Smooth muscle cell of bladder (primary cell): ENCODE data around the gene EGFL7. TPM values are rescaled to one million over a fixed set of nuclear protein-coding genes. Genes with fewer than 3 reads are reported as not detected.

Experiments used
- total RNA-seq: library from RNA; depleted of rRNA; stranded (reverse); fragments of >200 nt; gene quantifications from 2 replicates; pipeline ENCODE4 v1.2.3, GENCODE V29; 2014

Gene EGFL7
- total RNA-seq: 10.5 and 15.6 TPM in 2 replicates

GRCh38 chr9:136662656-136663581, at the start of gene EGFL7:
EGFL7 (plus strand) TSS chr9:136662916; CDS start chr9:136668283, 5,367 bp downstream.

GRCh38 chr9:136686794-136687711, 24.3 kb downstream of the EGFL7 start, which contains the start of gene AGPAT2:
AGPAT2 (minus strand) TSS chr9:136687457; CDS start chr9:136687357, 100 bp downstream.

GRCh38 chr9:136711751-136712689, 49.3 kb downstream of the EGFL7 start, which contains the start of gene DIPK1B:
DIPK1B (plus strand) TSS chr9:136712572; CDS start chr9:136712666, 94 bp downstream.

Other genes starting within 250 kb of the EGFL7 start
- gene INPP5E, start 223.1 kb upstream of the EGFL7 start, total RNA-seq: 4.1 and 4.5 TPM in 2 replicates
- 12.7 and 18.7 TPM in 2 replicates for gene SEC16A, start 179.9 kb upstream of the EGFL7 start, total RNA-seq
- 13.5 and 17.4 TPM in 2 replicates for gene NOTCH1, start 116.9 kb upstream of the EGFL7 start, total RNA-seq
- 42.0 and 46.8 TPM in 2 replicates for gene AGPAT2, start 24.5 kb downstream of the EGFL7 start, total RNA-seq
- gene DIPK1B, start 49.7 kb downstream of the EGFL7 start, total RNA-seq: 1.00 and 1.0 TPM in 2 replicates
- gene LCN10, start 80.0 kb downstream of the EGFL7 start, total RNA-seq: not detected in 2 replicates
- not detected in 2 replicates for gene LCN6, start 85.6 kb downstream of the EGFL7 start, total RNA-seq
- not detected in 2 replicates for gene LCN8, start 95.3 kb downstream of the EGFL7 start, total RNA-seq
- gene LCN15, start 101.6 kb downstream of the EGFL7 start, total RNA-seq: not detected in 2 replicates
- gene TMEM141, start 128.4 kb downstream of the EGFL7 start, total RNA-seq: 57.2 and 57.3 TPM in 2 replicates
- 0.28 and 0.46 TPM in 2 replicates for gene CCDC183, start 133.4 kb downstream of the EGFL7 start, total RNA-seq
- 55.6 and 61.1 TPM in 2 replicates for gene RABL6, start 145.0 kb downstream of the EGFL7 start, total RNA-seq
- gene AJM1, start 179.6 kb downstream of the EGFL7 start, total RNA-seq: 1.00 and 1.4 TPM in 2 replicates
- gene PHPT1, start 186.5 kb downstream of the EGFL7 start, total RNA-seq: 203 and 206 TPM in 2 replicates
- 0.85 and 2.2 TPM in 2 replicates for gene MAMDC4, start 189.4 kb downstream of the EGFL7 start, total RNA-seq
- 452 and 470 TPM in 2 replicates for gene EDF1, start 203.4 kb downstream of the EGFL7 start, total RNA-seq
- gene TRAF2, start 223.6 kb downstream of the EGFL7 start, total RNA-seq: 4.0 and 6.3 TPM in 2 replicates